ENCODE results near the gene WDFY3.

The WDFY3 gene

GRCh38 chr4:84937381-84937977 is 29.0 kb downstream of the WDFY3 start:
- in situ Hi-C loops (cut with HindIII; ENCODE audit: low pct_unique_long_range_greater_than_20kb, low sequenced_read_pairs), result no loop called here
- TF ChIP-seq JUND (IDR thresholded peaks at IDR 0.05; ENCODE audit: low read depth), result no peak
- no peak for DNase-seq (ENCODE audit: low read depth in 1 of 2, low spot score in 1 of 2)

- in situ Hi-C loops (cut with HindIII; ENCODE audit: low pct_unique_long_range_greater_than_20kb, low sequenced_read_pairs), result no loop called here
- TF ChIP-seq JUND (IDR thresholded peaks at IDR 0.05; ENCODE audit: low read depth), result no peak
- no peak for DNase-seq (ENCODE audit: low read depth in 1 of 2, low spot score in 1 of 2)
These were observed 30.4 kb downstream of the WDFY3 start for GRCh38 chr4:84936123-84936522.

- DNase-seq (ENCODE audit: low read depth in 1 of 2, low spot score in 1 of 2), result no peak
- in situ Hi-C loops (cut with HindIII; ENCODE audit: low pct_unique_long_range_greater_than_20kb, low sequenced_read_pairs), result no loop called here
- TF ChIP-seq JUND (IDR thresholded peaks at IDR 0.05; ENCODE audit: low read depth), result no peak
These were observed 34.0 kb downstream of the WDFY3 start for GRCh38 chr4:84932462-84932861.

- no peak for TF ChIP-seq JUND (IDR thresholded peaks at IDR 0.05; ENCODE audit: low read depth)
- no peak for DNase-seq (ENCODE audit: low read depth in 1 of 2, low spot score in 1 of 2)
- in situ Hi-C loops (cut with HindIII; ENCODE audit: low pct_unique_long_range_greater_than_20kb, low sequenced_read_pairs), result no loop called here
These were observed 34.5 kb downstream of the WDFY3 start for GRCh38 chr4:84931961-84932360.

GRCh38 chr4:84931274-84931673 is 35.2 kb downstream of the WDFY3 start:
- DNase-seq (ENCODE audit: low read depth in 1 of 2, low spot score in 1 of 2), result no peak
- in situ Hi-C loops (cut with HindIII; ENCODE audit: low pct_unique_long_range_greater_than_20kb, low sequenced_read_pairs), result no loop called here
- no peak for TF ChIP-seq JUND (IDR thresholded peaks at IDR 0.05; ENCODE audit: low read depth)

- DNase-seq (ENCODE audit: low read depth in 1 of 2, low spot score in 1 of 2), result no peak
- in situ Hi-C loops (cut with HindIII; ENCODE audit: low pct_unique_long_range_greater_than_20kb, low sequenced_read_pairs), result no loop called here
- TF ChIP-seq JUND (IDR thresholded peaks at IDR 0.05; ENCODE audit: low read depth), result no peak
These were observed 38.4 kb downstream of the WDFY3 start for GRCh38 chr4:84928089-84928488.

GRCh38 chr4:84927428-84927827 is 39.1 kb downstream of the WDFY3 start:
- in situ Hi-C loops (cut with HindIII; ENCODE audit: low pct_unique_long_range_greater_than_20kb, low sequenced_read_pairs), result no loop called here
- TF ChIP-seq JUND (IDR thresholded peaks at IDR 0.05; ENCODE audit: low read depth), result no peak
- DNase-seq (ENCODE audit: low read depth in 1 of 2, low spot score in 1 of 2), result no peak

- in situ Hi-C loops (cut with HindIII; ENCODE audit: low pct_unique_long_range_greater_than_20kb, low sequenced_read_pairs), result no loop called here
- no peak for TF ChIP-seq JUND (IDR thresholded peaks at IDR 0.05; ENCODE audit: low read depth)
- no peak for DNase-seq (ENCODE audit: low read depth in 1 of 2, low spot score in 1 of 2)
These were observed 40.9 kb downstream of the WDFY3 start for GRCh38 chr4:84925558-84925957.

- peak; percentile 1 to 78 for DNase-seq (ENCODE audit: low read depth in 1 of 2, low spot score in 1 of 2)
- in situ Hi-C loops (cut with HindIII; ENCODE audit: low pct_unique_long_range_greater_than_20kb, low sequenced_read_pairs), result no loop called here
- TF ChIP-seq JUND (IDR thresholded peaks at IDR 0.05; ENCODE audit: low read depth), result no peak
These were observed 42.1 kb downstream of the WDFY3 start for GRCh38 chr4:84924434-84924833.

- TF ChIP-seq JUND (IDR thresholded peaks at IDR 0.05; ENCODE audit: low read depth), result no peak
- DNase-seq (ENCODE audit: low read depth in 1 of 2, low spot score in 1 of 2), result no peak
- in situ Hi-C loops (cut with HindIII; ENCODE audit: low pct_unique_long_range_greater_than_20kb, low sequenced_read_pairs), result no loop called here
These were observed 45.9 kb downstream of the WDFY3 start for GRCh38 chr4:84920617-84921016.

GRCh38 chr4:84917869-84918600 is 48.5 kb downstream of the WDFY3 start:
- no peak for DNase-seq (ENCODE audit: low read depth in 1 of 2, low spot score in 1 of 2)
- in situ Hi-C loops (cut with HindIII; ENCODE audit: low pct_unique_long_range_greater_than_20kb, low sequenced_read_pairs), result no loop called here
- no peak for TF ChIP-seq JUND (IDR thresholded peaks at IDR 0.05; ENCODE audit: low read depth)

GRCh38 chr4:84917086-84917821 is 49.2 kb downstream of the WDFY3 start:
- no peak for TF ChIP-seq JUND (IDR thresholded peaks at IDR 0.05; ENCODE audit: low read depth)
- in situ Hi-C loops (cut with HindIII; ENCODE audit: low pct_unique_long_range_greater_than_20kb, low sequenced_read_pairs), result no loop called here
- no peak for DNase-seq (ENCODE audit: low read depth in 1 of 2, low spot score in 1 of 2)

GRCh38 chr4:84916227-84916626 is 50.3 kb downstream of the WDFY3 start:
- in situ Hi-C loops (cut with HindIII; ENCODE audit: low pct_unique_long_range_greater_than_20kb, low sequenced_read_pairs), result no loop called here
- no peak for TF ChIP-seq JUND (IDR thresholded peaks at IDR 0.05; ENCODE audit: low read depth)
- no peak for DNase-seq (ENCODE audit: low read depth in 1 of 2, low spot score in 1 of 2)
